CD4-positive, alpha-beta T cell (primary cell): ENCODE data around the gene B3GNT9. TPM values are rescaled to one million over a fixed set of nuclear protein-coding genes. Genes with fewer than 3 reads are reported as not detected.

Experiments used
- ATAC-seq: fragments of 200-7000 bp; cut with Tn5 transposase; one replicate; pipeline ENCODE4 v1.10.0; 2022; ENCODE audit warnings: mild to moderate bottlenecking; ENCODE audit not compliant: poor library complexity
- CTCF ChIA-PET: fragments of 350-600 bp; sonication (Branson Sonifier 250); formaldehyde crosslinking; loops from one replicate; lab custom pipeline; 2021; ENCODE audit warnings: antibody characterized with exemption, inconsistent platforms; lab: Charles Lee
- POLR2A ChIA-PET: fragments of 350-600 bp; sonication (Branson Sonifier 250); formaldehyde crosslinking; loops from one replicate; lab custom pipeline; 2021; ENCODE audit warnings: antibody characterized with exemption, inconsistent platforms; lab: Charles Lee
- DNase-seq, 14 experiments: peaks; one replicate each; pipeline ENCODE4 v3.0.0-alpha.2; 2013 to 2020; ENCODE audit warnings: mixed read lengths in 2 of 14
- H3K27ac ChIP-seq, 2 donors: one replicate each; pipeline versions ENCODE4 v1.5.1 to v1.7.0; 2013; ENCODE audit warnings: low read length in 2 of 2, low read depth in 1 of 2, mild to moderate bottlenecking in 1 of 2
- H3K27me3 ChIP-seq, 2 experiments: 1 replicate in 1 of 2; 2 replicates in 1 of 2; pipeline versions ENCODE4 v1.6.1 to v1.7.0; 2013; ENCODE audit warnings: low read length in 2 of 2, control low read depth in 1 of 2, mild to moderate bottlenecking in 1 of 2, moderate library complexity in 1 of 2; ENCODE audit not compliant: insufficient read depth in 2 of 2, control insufficient read depth in 1 of 2
- H3K36me3 ChIP-seq: one replicate; pipeline ENCODE4 v1.6.1; 2013; ENCODE audit warnings: low read length, control low read depth; ENCODE audit not compliant: insufficient read depth
- H3K4me1 ChIP-seq: one replicate; pipeline ENCODE4 v1.6.1; 2013; ENCODE audit warnings: low read length, control low read depth; ENCODE audit not compliant: insufficient read depth
- H3K4me3 ChIP-seq: one replicate; pipeline ENCODE4 v1.5.1; 2013; ENCODE audit warnings: mild to moderate bottlenecking, low read length, moderate library complexity
- H3K9me3 ChIP-seq, 2 experiments: 1 replicate in 1 of 2; 2 replicates in 1 of 2; pipeline versions ENCODE4 v1.6.1 to v1.7.0; 2013; ENCODE audit warnings: low read length in 2 of 2, mild to moderate bottlenecking in 2 of 2, control low read depth in 1 of 2, moderate library complexity in 1 of 2; ENCODE audit not compliant: control insufficient read depth in 1 of 2, insufficient read depth in 1 of 2
- H3K27ac Mint-ChIP-seq: one replicate; pipeline ENCODE4 v1.8.0; 2020; ENCODE audit warnings: mixed read lengths
- H3K27me3 Mint-ChIP-seq: one replicate; pipeline ENCODE4 v1.8.0; 2021; ENCODE audit warnings: mixed read lengths
- H3K36me3 Mint-ChIP-seq: one replicate; pipeline ENCODE4 v1.8.0; 2021; ENCODE audit warnings: low read depth, mixed read lengths
- H3K4me1 Mint-ChIP-seq: one replicate; pipeline ENCODE4 v1.8.0; 2021; ENCODE audit warnings: low read depth, mixed read lengths
- H3K4me3 Mint-ChIP-seq: one replicate; pipeline ENCODE4 v1.8.0; 2020; ENCODE audit warnings: mild to moderate bottlenecking, mixed read lengths
- H3K9me3 Mint-ChIP-seq: one replicate; pipeline ENCODE4 v1.8.0; 2020; ENCODE audit warnings: mixed read lengths
- intact Hi-C, 2 experiments: fragments of 100-400 bp; cut with DNase I in 1 of 2; cut with micrococcal nuclease in 1 of 2; formaldehyde crosslinking; loops; one replicate each; pipeline versions ENCODE4 v1.15.1 to v1.9.0; 2023 to 2025; cut with DNase I, micrococcal nuclease
- total RNA-seq, 174 experiments: library from RNA in 2 of 174; stranded (reverse) in 2 of 174; gene quantifications; one replicate each; pipeline ENCODE4 v1.2.3 and lab custom pipeline; 2021 to 2026
- TF ChIP-seq, protein P1 (sequence below): fragments of 200-600 bp; IDR thresholded peaks from one replicate; pipeline ENCODE4 v1.8.0; 2022; ENCODE audit warnings: antibody characterized with exemption, mild to moderate bottlenecking

Gene B3GNT9
- total RNA-seq, 2 experiments from 2014 or later: 2.0 to 2.5 TPM

DNA sequence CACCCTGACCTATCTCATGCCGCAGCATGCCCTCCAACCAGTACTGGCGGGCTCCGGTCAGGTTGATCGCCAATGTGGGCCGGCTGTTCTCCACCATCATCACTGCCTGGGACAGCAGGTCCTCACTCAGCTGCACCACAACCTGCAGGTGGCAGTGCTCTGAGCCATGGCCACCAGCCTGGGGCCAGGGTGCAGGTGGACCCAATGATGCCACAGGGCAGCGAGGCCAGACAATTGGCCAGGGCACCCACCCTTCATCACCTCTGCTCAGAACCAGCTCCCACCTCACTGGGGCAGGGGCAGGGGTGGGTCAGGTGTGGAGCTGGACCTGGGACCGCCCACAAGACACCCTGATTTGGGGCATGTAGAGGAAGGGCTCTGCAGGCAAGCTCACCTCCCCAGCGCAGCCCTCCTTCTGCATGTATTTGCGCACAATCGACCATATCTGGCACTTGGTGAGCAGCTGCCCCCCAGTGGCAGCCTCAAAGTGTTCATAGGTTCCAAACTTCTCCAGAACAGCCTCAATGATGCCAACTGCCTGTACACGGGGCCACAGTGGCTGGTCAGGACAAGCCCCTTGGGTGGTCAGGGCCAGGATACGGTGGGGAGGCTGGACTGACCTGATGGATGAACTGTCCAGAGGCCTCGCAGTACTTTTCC, 28.8 kb upstream of the B3GNT9 start:
- POLR2A ChIA-PET: interaction anchor here (1.0 kb wide), 1 partner anchor 20 kb away, joined by 4 read pairs; the partner anchor contains the start of genes FBXL8 and TRADD
- CTCF ChIA-PET: interaction anchor here (1.0 kb wide), 1 partner anchor 24 kb away, joined by 4 read pairs; no protein-coding TSS in a partner anchor
- no peaks in the 10 kb centered on the region for H3K9me3 ChIP-seq
- ATAC-seq: no peak
- no peak overlapping the region for H3K27ac ChIP-seq
- H3K4me3 ChIP-seq: no peak overlapping the region
- H3K36me3 Mint-ChIP-seq: no peaks in the 10 kb centered on the region
- no peaks in the 10 kb centered on the region for H3K36me3 ChIP-seq
- H3K4me3 Mint-ChIP-seq: no peak overlapping the region
- intact Hi-C loops: loop anchor here (5.0 to 10.0 kb wide), 2 partner anchors 72 to 165 kb away; partner anchors contain the start of gene PHAF1 (in 1 of the 2)
- H3K27ac Mint-ChIP-seq: no peak overlapping the region
- peaks cover 33% of the 10 kb centered on the region for H3K27me3 Mint-ChIP-seq
- H3K4me1 Mint-ChIP-seq: peaks cover 16% of the 10 kb centered on the region
- peaks cover 0 to 20% of the 10 kb centered on the region in 2 experiments for H3K27me3 ChIP-seq
- DNase-seq: peak in 2 of 14 experiments; percentile 21 to 30
- H3K9me3 Mint-ChIP-seq: no peaks in the 10 kb centered on the region
- TF ChIP-seq, protein P1, sequence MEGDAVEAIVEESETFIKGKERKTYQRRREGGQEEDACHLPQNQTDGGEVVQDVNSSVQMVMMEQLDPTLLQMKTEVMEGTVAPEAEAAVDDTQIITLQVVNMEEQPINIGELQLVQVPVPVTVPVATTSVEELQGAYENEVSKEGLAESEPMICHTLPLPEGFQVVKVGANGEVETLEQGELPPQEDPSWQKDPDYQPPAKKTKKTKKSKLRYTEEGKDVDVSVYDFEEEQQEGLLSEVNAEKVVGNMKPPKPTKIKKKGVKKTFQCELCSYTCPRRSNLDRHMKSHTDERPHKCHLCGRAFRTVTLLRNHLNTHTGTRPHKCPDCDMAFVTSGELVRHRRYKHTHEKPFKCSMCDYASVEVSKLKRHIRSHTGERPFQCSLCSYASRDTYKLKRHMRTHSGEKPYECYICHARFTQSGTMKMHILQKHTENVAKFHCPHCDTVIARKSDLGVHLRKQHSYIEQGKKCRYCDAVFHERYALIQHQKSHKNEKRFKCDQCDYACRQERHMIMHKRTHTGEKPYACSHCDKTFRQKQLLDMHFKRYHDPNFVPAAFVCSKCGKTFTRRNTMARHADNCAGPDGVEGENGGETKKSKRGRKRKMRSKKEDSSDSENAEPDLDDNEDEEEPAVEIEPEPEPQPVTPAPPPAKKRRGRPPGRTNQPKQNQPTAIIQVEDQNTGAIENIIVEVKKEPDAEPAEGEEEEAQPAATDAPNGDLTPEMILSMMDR: no peak
- peaks cover 37% of the 10 kb centered on the region for H3K4me1 ChIP-seq

DNA sequence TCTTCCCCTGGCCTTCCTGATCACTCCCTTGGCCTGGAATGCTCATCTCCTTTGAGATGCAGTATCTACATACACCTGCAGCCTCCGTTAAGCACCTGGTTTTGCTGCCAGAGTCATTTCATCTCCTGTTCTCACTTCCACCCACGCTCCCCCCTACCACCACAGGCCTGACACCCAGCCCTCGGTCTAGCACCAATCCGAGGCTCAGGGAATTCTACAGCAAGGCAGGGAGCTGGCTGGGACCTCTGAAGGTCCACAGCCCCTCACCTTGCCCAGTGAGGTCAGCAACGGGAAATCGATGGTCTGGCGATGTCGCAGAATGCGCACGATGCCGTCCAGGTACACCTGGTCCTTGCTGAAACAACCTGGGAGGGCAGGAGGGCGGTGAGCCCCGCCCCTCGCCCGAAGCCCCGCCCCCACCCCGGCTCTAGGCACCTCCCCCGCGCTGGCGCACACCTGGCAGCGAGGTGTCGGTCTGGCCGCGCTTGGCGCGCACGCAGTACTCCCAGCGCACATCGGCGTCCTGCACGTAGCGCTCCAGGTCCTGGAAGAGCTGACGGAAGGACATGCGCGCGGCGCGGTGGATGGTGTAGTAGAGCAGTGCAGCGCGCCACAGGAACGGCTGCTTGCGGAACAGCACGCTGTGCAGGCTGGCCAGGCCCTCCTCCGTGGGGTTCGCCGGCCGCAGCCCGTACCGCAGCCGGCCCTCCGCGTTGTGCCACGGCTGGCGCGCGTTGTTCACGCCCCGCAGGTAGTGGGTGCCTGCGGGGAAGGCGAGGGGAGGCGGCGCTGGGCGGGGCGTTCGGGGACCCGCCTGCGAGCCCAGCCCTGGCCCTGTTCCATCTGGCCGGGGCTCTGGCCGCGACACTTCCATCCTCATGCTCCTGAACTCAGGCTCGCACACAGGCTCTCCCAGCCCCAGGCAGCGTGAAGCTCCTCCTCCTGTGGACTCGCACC, 27.2 kb upstream of the B3GNT9 start:
- no peaks in the 10 kb centered on the region for H3K36me3 ChIP-seq
- no peaks in the 10 kb centered on the region for H3K9me3 ChIP-seq
- TF ChIP-seq, protein P1: no peak
- peak; percentile 80 for ATAC-seq
- H3K4me3 Mint-ChIP-seq: peak overlapping the region; percentile 55
- no peak overlapping the region for H3K27ac Mint-ChIP-seq
- H3K4me3 ChIP-seq: peak overlapping the region; percentile 37
- peaks cover 43% of the 10 kb centered on the region for H3K4me1 ChIP-seq
- ChIA-PET POLR2A (interaction anchor here (5.7 kb wide), 1 partner anchor 19 kb away, joined by 44 read pairs; the partner anchor contains the start of genes FBXL8 and TRADD), CTCF (interaction anchor here (4.2 kb wide), 1 partner anchor 23 kb away, joined by 17 read pairs; no protein-coding TSS in a partner anchor)
- peaks cover 5 to 26% of the 10 kb centered on the region in 2 experiments for H3K27me3 ChIP-seq
- DNase-seq: peak in 13 of 14 experiments; percentile 29 to 89 (median 57)
- intact Hi-C loops: no loop called here
- no peaks in the 10 kb centered on the region for H3K9me3 Mint-ChIP-seq
- H3K27ac ChIP-seq: no peak overlapping the region
- no peaks in the 10 kb centered on the region for H3K36me3 Mint-ChIP-seq
- peaks cover 27% of the 10 kb centered on the region for H3K4me1 Mint-ChIP-seq
- H3K27me3 Mint-ChIP-seq: peaks cover 44% of the 10 kb centered on the region

DNA sequence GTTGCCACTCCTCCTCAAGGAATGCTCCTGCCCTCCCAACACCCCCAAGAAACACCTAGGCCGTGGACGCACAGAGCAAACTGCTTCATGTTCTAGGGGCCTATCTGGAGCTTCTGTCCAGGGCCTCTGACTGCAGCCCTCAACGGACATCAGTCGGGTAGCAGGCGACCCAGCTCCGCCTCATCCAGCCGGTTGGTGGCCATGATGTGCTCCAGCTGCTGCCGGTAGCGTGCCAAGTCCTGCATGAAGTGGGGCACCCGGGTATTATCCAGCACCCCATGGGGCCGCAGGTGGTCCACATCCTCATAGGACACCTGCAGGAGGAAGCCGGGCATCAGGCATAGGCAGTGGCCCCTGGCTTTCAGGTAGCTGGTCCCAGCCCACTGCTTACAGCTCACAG, 25.9 kb upstream of the B3GNT9 start:
- Mint-ChIP-seq H3K36me3 (no peaks in the 10 kb centered on the region), H3K27me3 (peaks cover 58% of the 10 kb centered on the region), H3K4me3 (peak overlapping the region; percentile 17), H3K4me1 (peaks cover 32% of the 10 kb centered on the region), H3K9me3 (no peaks in the 10 kb centered on the region), H3K27ac (no peak overlapping the region)
- TF ChIP-seq, protein P1: no peak
- H3K4me3 ChIP-seq: no peak overlapping the region
- ChIA-PET CTCF (interaction anchor here (1.1 to 4.2 kb wide), 3 partner anchors 9 to 21 kb away, joined by 7 to 17 read pairs (median 15); partner anchors contain the start of genes FBXL8 and TRADD), POLR2A (interaction anchor here (5.7 kb wide), 1 partner anchor 17 kb away, joined by 44 read pairs; the partner anchor contains the start of genes FBXL8 and TRADD)
- intact Hi-C loops: no loop called here
- ATAC-seq: no peak
- no peaks in the 10 kb centered on the region for H3K36me3 ChIP-seq
- no peak for DNase-seq
- H3K27me3 ChIP-seq: peaks cover 11 to 28% of the 10 kb centered on the region in 2 experiments
- no peak overlapping the region for H3K27ac ChIP-seq
- H3K4me1 ChIP-seq: peaks cover 42% of the 10 kb centered on the region
- H3K9me3 ChIP-seq: no peaks in the 10 kb centered on the region
